NCI-H460 (cell line): ENCODE data around the gene TNFAIP8. TPM values are rescaled to one million over a fixed set of nuclear protein-coding genes. Genes with fewer than 3 reads are reported as not detected.

ENCODE experiments used
- DNase-seq: peaks from one replicate; pipeline ENCODE4 v3.0.0-alpha.2; 2016; ENCODE audit warnings: low read depth; ENCODE audit errors: extremely low read depth
- total RNA-seq: library from RNA; depleted of rRNA; stranded (reverse); fragments of >200 nt; shearing (Covaris generic); gene quantifications from 2 replicates; pipeline ENCODE4 v1.2.3, GENCODE V29; 2014

Gene TNFAIP8
- total RNA-seq, 1 experiment from 2014 or later = 35.2 TPM

GRCh38 chr5:119365847-119366539, 10.2 kb downstream of the TNFAIP8 start:
- DNase-seq = no peak

- DNase-seq = no peak
Measured at GRCh38 chr5:119366540-119366881, 10.7 kb downstream of the TNFAIP8 start.

GRCh38 chr5:119367502-119368237, 11.9 kb downstream of the TNFAIP8 start:
- no peak for DNase-seq

GRCh38 chr5:119368238-119368630, 12.4 kb downstream of the TNFAIP8 start:
- no peak for DNase-seq

GRCh38 chr5:119370486-119370885, 14.7 kb downstream of the TNFAIP8 start:
- no peak for DNase-seq

DNA sequence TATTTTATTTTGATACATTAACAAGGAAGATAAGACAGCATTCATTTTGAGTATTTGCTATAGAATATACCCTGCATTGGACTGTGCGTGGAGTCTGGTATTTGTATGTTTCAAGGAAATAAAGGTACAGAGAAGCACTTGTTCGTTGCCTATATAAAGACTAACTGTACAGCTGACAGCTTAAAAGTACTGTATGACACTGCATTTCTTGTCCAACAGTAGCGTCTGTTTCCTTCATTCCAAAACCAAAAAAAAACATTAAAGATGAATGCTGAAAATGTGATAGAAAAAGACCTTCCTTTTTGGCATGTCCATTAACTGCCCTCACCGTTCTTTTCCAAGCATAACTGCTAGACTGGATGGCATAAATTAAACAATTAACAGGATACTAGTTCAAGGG, 15.3 kb downstream of the TNFAIP8 start:
- DNase-seq = no peak

DNA sequence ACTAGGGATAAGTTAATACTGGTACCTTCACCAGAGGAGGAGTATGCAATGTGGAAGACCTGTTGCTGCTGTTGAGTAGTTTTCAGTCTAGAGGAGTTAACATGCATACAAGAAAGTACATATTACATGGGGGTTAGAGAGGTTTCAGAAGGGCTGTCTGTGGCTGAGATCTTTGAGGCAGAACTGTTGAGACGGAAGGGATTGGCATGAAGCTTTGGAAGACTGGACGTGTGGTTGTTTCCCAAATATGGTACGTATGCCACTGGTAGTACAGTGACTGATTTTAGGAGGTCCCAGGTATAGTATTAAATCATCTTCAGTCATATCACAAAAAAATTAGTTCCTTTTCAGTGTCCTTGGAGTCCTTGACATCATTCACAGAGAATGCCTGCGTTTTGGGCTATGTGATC, 17.6 kb downstream of the TNFAIP8 start:
- no peak for DNase-seq

GRCh38 chr5:119374901-119375300, 19.1 kb downstream of the TNFAIP8 start:
- no peak for DNase-seq

GRCh38 chr5:119377066-119377465, 21.2 kb downstream of the TNFAIP8 start:
- no peak for DNase-seq

GRCh38 chr5:119378075-119378700, 22.4 kb downstream of the TNFAIP8 start:
- no peak for DNase-seq

DNA sequence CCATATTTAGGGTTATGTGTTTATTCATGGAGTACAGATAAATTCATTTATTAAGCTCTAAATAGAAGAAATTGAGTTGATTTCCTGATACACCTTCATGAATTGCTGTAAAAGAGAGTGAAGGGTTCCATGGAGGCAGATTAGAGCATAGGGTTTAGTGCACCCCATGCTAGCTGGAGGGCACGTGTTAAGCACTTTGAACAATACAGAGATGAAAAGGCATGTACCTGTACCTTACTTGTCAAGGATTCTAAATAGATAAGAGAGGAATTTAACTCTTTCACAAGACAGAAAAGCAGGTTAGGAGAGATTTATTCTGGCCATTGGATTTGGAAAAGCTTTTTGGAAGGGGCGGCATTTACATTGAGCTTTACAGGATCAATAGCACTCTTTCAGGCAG, 23.3 kb downstream of the TNFAIP8 start:
- DNase-seq = no peak

DNA sequence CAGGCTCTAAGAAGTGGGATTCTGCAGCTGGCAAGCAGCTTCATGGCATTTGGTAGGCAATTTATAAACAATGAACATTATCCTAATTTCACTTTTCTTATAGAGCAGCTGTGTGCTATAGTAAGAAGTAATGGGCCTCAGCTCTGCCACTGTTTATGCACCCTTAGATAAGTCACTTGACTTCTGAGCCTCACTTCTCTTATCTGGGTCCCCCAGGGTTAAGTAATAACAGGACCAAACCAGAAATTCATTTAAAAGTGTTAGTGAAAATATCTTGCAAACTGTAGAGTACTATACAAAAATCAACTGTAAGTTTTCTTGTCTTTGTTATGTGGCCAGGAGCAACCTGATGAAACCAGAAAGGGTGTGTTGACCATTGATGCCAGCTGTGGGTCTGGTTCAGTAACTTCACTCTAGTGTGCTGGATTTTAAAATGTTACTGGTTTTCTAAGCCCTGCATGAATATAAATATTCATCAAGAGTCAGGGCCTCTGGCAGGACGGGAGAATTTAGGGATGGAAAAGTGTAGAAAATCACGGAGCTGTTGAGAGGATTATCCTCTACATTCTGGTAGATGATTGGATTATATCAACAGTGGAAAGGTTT, 24.2 kb downstream of the TNFAIP8 start:
- DNase-seq = no peak

DNA sequence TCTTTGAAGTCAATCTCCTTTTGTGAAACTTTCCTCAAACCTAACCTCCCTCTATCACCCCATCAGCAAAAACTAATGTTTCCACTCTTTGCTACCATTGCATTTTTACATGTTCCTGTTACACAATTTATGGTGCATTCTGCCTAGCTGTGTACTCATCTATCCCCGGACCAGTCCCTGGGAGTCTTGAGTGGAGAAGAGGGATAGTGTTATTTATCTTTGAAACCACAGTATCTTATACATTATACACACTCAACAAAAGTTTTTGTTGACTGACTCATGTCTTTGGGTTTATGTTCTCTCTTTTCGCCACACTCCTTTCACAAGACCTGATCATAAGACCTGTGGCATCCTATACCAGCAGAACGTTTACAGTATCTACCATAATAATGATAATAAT, 26.4 kb downstream of the TNFAIP8 start:
- no peak for DNase-seq

DNA sequence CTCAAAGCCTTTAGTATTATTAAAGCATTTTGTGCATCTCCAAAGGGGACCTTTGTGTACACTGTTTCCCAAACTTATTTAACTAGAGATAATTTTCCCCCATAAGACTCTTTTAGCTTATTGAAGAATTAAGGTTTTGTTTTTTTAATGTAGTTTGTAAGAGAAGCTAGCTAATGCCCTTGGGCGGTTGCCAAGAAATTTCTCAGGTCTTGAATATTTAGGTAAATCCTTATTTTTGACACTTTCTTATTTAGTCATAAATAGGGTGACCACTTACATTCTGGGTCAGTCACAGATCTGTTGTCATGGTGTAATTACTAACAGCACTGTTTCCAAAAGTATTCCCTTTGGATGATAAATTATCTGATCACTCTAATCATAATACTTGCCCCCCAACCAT, 27.2 kb downstream of the TNFAIP8 start:
- no peak for DNase-seq

DNA sequence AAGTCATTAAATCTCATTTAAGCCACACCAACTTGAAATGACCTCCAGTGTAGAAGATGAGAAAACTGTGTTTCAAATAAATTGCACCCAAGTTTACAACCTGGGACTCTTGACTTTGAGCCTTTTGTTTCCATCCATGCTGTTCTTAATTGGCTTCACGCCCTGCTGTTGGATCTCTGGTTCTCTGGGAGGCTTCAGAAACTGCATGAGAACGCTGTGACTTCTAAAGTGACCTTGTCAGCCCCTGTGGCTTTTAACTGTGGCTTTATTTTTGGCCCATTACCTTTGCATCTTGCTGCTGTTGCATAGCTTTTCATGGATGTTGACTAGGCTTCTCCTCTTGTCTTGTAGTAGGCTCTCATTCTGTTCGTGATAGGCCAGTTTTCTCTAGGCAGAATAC, 29.3 kb downstream of the TNFAIP8 start:
- no peak for DNase-seq

DNA sequence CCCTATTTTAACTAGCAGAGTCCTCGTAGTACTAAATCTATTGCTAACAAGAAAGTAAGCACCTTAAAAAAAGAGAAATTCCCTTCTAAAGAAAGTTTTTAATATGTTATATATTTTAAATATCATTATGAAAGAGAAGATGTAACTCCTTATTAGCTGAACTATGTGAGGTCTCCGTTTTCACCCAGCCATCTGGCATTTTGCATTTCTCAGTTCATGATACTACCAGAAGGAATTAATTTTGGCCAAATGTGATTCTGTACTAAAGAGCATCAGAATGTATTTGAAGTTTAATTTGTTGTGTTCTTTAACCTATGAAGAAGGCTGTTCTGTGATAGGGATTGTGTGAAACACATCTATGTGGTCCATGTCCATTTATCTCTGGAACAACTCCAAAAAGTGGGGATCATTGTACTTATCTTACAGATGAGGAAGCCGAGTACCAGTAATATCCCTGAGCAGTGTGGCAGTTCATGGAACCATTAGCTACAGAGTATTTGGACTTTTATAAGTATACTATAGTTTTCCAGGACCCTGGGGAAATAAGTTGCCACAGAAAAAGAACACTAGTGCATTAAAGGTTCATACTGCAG, 29.8 kb downstream of the TNFAIP8 start:
- no peak for DNase-seq

GRCh38 chr5:119386596-119387344, 31.0 kb downstream of the TNFAIP8 start:
- no peak for DNase-seq

DNA sequence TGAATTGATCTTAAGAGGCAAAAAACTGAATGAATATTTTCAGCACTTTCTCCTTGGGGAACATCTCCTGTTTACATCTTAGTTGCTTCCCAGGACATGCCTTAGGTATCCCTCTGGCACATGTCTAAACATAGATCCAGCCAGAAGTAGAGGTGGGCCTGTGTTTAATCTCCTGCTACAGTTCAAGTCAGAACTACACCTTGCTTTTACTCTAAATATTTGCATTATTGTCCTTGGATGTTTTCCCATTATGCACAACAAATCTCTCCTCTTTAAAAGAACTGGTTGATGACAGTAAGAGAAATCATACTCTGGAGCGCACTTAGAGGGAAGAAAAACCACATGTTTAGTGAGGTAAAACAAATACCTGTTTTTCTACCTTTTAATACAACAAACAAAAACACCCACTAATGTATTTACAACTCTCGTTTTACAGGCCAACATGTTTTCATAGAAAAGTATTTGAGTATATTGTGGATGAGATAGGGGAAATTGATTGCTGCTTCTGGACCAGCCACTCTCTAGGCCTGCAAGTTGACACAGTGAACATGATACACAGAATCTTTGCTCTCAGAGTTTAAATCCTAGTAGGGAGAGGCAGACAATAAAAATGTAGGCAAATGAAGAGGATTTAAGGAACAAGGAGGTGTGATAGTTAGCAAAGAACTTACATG, 32.3 kb downstream of the TNFAIP8 start:
- no peak for DNase-seq

DNA sequence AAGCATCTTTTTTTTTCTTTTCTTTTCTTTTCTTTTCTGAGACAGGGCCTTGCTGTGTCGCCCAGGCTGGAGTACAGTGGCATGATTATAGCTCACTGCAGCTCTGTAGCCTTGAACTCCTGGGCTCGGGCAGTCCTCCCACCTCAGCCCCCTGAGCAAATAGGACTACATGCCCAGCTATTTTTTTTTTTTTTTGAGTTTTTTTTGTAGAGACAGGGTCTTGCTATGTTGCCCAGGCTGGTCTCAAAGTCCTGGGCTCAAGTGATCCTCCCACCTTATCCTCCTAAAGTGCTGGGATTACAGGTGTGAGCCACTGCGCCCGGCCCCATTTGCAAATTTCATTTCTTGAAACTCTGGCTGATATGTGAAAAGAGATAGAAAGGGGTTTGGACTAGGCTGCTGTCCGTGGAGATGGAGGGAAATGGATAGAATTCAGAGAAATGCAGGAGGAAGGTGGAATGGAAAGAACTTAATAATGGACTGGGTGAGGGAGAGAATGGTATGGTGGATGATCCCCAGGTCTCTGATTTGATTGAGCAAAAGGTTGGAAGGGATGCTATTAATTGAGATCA, 32.9 kb downstream of the TNFAIP8 start:
- DNase-seq = no peak
